ENCODE results near the gene GAK. TPM values are rescaled to one million over a fixed set of nuclear protein-coding genes. Genes with fewer than 3 reads are reported as not detected.

Gene GAK
- total RNA-seq, 6 experiments from 2014 or later: 65.8 to 72.9 (median 69.1) TPM

DNA sequence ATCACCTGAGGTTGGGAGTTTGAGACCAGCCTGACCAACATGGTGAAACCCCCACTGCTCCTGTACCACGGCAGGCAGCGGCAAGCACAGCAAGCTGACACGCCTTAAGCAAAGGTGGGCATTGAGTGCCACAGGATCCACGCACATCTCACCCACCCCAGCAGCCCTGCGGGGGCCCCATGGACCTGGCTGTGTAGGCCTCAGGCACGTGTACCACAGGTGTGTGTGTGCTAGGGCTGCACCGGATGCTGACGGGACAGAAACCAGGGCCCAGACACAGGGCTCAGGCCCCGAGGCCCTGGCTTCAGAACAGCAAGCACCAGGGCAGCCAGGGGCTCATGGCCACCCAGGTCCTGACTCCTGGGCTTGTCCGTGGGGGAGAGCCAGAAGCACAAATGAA, 46.8 kb downstream of the GAK start:
- Mint-ChIP-seq H3K36me3 (ENCODE audit: low read depth) (peaks cover 20% of the 10 kb centered on the region), H3K4me3 (no peak overlapping the region), H3K27ac (no peak overlapping the region), H3K27me3 (ENCODE audit: insufficient read depth) (peaks cover 3% of the 10 kb centered on the region; the same call in 1 of the 2 replicates), H3K4me1 (ENCODE audit: low read depth) (no peaks in the 10 kb centered on the region), H3K9me3 (no peaks in the 10 kb centered on the region)
- TF ChIP-seq CTCF (IDR thresholded peaks at IDR 0.05): no peak
- no peak for DNase-seq

DNA sequence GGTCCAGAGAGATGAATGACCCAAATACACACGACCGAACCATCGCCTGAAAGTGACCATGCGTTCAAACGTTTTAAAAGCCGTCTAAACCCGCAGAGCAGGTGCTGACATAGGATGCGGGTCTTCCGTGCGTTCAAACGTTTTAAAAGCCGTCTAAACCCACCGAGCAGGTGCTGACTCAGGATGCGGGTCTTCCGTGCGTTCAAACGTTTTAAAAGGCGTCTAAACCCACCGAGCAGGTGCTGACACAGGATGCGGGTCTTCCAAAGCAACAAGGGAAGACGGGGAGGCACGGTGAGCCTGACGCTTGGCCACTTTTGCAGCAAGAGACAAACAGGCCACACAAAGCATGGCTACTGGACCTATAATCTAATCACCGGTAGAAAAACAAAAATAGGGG, 47.2 kb downstream of the GAK start:
- no peaks in the 10 kb centered on the region for H3K9me3 Mint-ChIP-seq
- no peaks in the 10 kb centered on the region for H3K4me1 Mint-ChIP-seq (ENCODE audit: low read depth)
- H3K36me3 Mint-ChIP-seq (ENCODE audit: low read depth): peaks cover 24% of the 10 kb centered on the region
- H3K27ac Mint-ChIP-seq: no peak overlapping the region
- peaks cover 3% of the 10 kb centered on the region; the same call in 1 of the 2 replicates for H3K27me3 Mint-ChIP-seq (ENCODE audit: insufficient read depth)
- no peak for DNase-seq
- no peak for TF ChIP-seq CTCF (IDR thresholded peaks at IDR 0.05)
- H3K4me3 Mint-ChIP-seq: no peak overlapping the region

- Mint-ChIP-seq H3K27ac (no peak overlapping the region), H3K36me3 (ENCODE audit: low read depth) (peaks cover 31% of the 10 kb centered on the region), H3K27me3 (ENCODE audit: insufficient read depth) (peaks cover 3% of the 10 kb centered on the region; the same call in 1 of the 2 replicates), H3K4me1 (ENCODE audit: low read depth) (no peaks in the 10 kb centered on the region), H3K9me3 (no peaks in the 10 kb centered on the region), H3K4me3 (no peak overlapping the region)
- TF ChIP-seq CTCF (IDR thresholded peaks at IDR 0.05): no peak
- DNase-seq: no peak
These were observed 47.9 kb downstream of the GAK start for GRCh38 chr4:884259-884658.

DNA sequence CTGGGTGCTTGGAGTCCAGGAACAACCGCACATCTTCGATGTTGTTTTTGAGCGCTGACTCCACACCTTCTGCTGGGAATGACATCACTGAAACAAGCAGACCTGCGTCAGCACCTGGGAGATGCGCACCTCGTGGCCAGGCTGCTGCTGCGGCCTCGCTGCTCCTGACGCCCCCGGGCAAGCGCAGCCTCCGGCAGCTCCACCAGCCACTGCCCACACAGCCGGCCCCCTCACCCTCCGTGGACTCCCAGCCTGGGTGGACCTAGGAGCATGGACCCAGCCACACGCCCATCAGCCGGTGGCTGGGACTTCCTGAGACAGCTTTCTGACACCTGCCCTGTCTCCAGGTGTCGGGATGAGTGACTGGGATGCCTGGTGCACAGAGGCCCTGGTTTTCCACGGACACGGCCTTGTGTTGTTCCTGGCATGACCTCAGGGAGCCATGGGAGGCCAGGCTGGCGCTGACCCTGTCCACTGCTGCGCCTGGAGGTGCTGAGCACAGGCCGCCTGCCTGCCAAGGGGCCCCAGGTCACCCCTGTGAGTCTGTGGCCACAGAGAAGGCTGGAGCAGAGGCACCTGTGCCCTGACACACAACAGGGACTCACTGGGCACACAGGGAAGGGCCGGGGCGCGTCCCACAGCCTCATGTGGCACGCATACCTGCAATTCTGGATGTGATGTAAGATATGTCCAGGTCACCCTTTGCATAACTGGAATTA, 48.6 kb downstream of the GAK start:
- Mint-ChIP-seq H3K27me3 (ENCODE audit: insufficient read depth) (peaks cover 3% of the 10 kb centered on the region; the same call in 1 of the 2 replicates), H3K4me3 (no peak overlapping the region), H3K4me1 (ENCODE audit: low read depth) (no peaks in the 10 kb centered on the region), H3K36me3 (ENCODE audit: low read depth) (peaks cover 35% of the 10 kb centered on the region), H3K27ac (no peak overlapping the region), H3K9me3 (no peaks in the 10 kb centered on the region)
- DNase-seq: no peak
- no peak for TF ChIP-seq CTCF (IDR thresholded peaks at IDR 0.05)

- H3K4me3 Mint-ChIP-seq: no peak overlapping the region
- peaks cover 3% of the 10 kb centered on the region; the same call in 1 of the 2 replicates for H3K27me3 Mint-ChIP-seq (ENCODE audit: insufficient read depth)
- no peaks in the 10 kb centered on the region for H3K4me1 Mint-ChIP-seq (ENCODE audit: low read depth)
- H3K9me3 Mint-ChIP-seq: no peaks in the 10 kb centered on the region
- no peak overlapping the region for H3K27ac Mint-ChIP-seq
- H3K36me3 Mint-ChIP-seq (ENCODE audit: low read depth): peaks cover 37% of the 10 kb centered on the region
- no peak for TF ChIP-seq CTCF (IDR thresholded peaks at IDR 0.05)
- no peak for DNase-seq
These were observed 49.5 kb downstream of the GAK start for GRCh38 chr4:882646-883045.
